Thyroid gland (tissue), 4 donors: ENCODE data around the gene JUNB. TPM values are rescaled to one million over a fixed set of nuclear protein-coding genes. Genes with fewer than 3 reads are reported as not detected.
A peak's percentile ranks its signal among the peaks of the same experiment; 100 is the strongest.

Experiments
- DNase-seq, 2 donors: peaks; one replicate each; pipeline ENCODE4 v3.0.0-alpha.2; 2019
- H3K27ac ChIP-seq, 3 donors: fragments of 200-600 bp; sonication (generic); 1 replicate in 2 of 3; 2 replicates in 1 of 3; pipeline ENCODE4 v1.5.1; 2016 to 2019; ENCODE audit warnings: mild to moderate bottlenecking in 1 of 3, moderate library complexity in 1 of 3
- H3K27me3 ChIP-seq: fragments of 200-600 bp; sonication (generic); one replicate; pipeline ENCODE4 v1.5.1; 2019
- H3K36me3 ChIP-seq, 2 donors: fragments of 200-600 bp; sonication (generic); one replicate each; pipeline ENCODE4 v1.5.1; 2016 to 2019
- H3K4me1 ChIP-seq, 2 donors: fragments of 200-600 bp; sonication (generic); one replicate each; pipeline ENCODE4 v1.5.1; 2017 to 2019
- H3K4me3 ChIP-seq, 3 donors: fragments of 200-600 bp; sonication (generic); replicated peaks in 1 of 3; 1 replicate in 2 of 3; 2 replicates in 1 of 3; pipeline ENCODE4 v1.5.1; 2016; ENCODE audit warnings: mild to moderate bottlenecking in 1 of 3
- H3K9me3 ChIP-seq: fragments of 200-600 bp; sonication (generic); one replicate; pipeline ENCODE4 v1.5.1; 2017
- CTCF ChIP-seq, 6 experiments: fragments of 200-600 bp in 3 of 6; fragments of 450-650 bp in 3 of 6; sonication (generic) in 3 of 6; IDR thresholded peaks; one replicate each; pipeline ENCODE4 v1.5.1; 2016 to 2019; ENCODE audit warnings: antibody characterized with exemption in 6 of 6, mild to moderate bottlenecking in 2 of 6, inconsistent platforms in 1 of 6, moderate library complexity in 1 of 6
- POLR2A ChIP-seq, 2 donors: fragments of 450-650 bp; IDR thresholded peaks; one replicate each; pipeline ENCODE4 v1.6.1; 2017; ENCODE audit warnings: antibody characterized with exemption in 2 of 2, mild to moderate bottlenecking in 2 of 2, moderate library complexity in 1 of 2
- WGBS, 2 donors: methylation state at CpG; one replicate each; pipeline ENCODE4 v1.1.5; 2017; 5-methylcytosine and 5-hydroxymethylcytosine counted together
- intact Hi-C: fragments of 100-400 bp; cut with DNase I; formaldehyde crosslinking; loops from one replicate; pipeline ENCODE4 v1.15.1; 2023
- total RNA-seq, 4 donors: library from RNA; depleted of rRNA; stranded (reverse); fragments of >200 nt; gene quantifications; one replicate each; pipeline ENCODE4 v1.2.3, GENCODE V29; 2016

The JUNB gene
- 100 to 1,000 TPM; 111 to 393 (median 220) TPM for total RNA-seq

GRCh38 chr19:12791345-12792050 is at the start of gene JUNB:
Gene JUNB, plus strand, starts transcription at chr19:12791486. Its CDS starts 286 bp downstream, at chr19:12791772.
- Histone ChIP-seq H3K27me3 (no peaks in the 10 kb centered on the region), H3K36me3 (peaks cover 0 to 16% of the 10 kb centered on the region in 2 donors), H3K9me3 (no peaks in the 10 kb centered on the region), H3K4me1 (peaks cover 41 to 50% of the 10 kb centered on the region in 2 donors), H3K27ac (peak within 1 kb of the TSS; percentile 96 to 99 (median 96)), H3K4me3 (peak within 1 kb of the TSS; percentile 81 to 100 (median 90))
- DNase-seq = peak; percentile 97
- intact Hi-C loops = no loop called here
- no peak for TF ChIP-seq CTCF (IDR thresholded peaks at IDR 0.05)
- TF ChIP-seq POLR2A (IDR thresholded peaks at IDR 0.05) = peak; percentile 100
- WGBS, 2 donors = 0 to 3% methylated on average over 14 to 29 of the region's 73 CpGs

GRCh38 chr19:12745166-12745897 is 46.0 kb upstream of the JUNB start:
- H3K4me3 ChIP-seq = no peak overlapping the region
- intact Hi-C loops = no loop called here
- no peak for TF ChIP-seq POLR2A (IDR thresholded peaks at IDR 0.05)
- H3K4me1 ChIP-seq = no peaks in the 10 kb centered on the region
- peaks cover 29 to 37% of the 10 kb centered on the region in 2 donors for H3K36me3 ChIP-seq
- DNase-seq = no peak
- no peaks in the 10 kb centered on the region for H3K9me3 ChIP-seq
- H3K27me3 ChIP-seq = no peaks in the 10 kb centered on the region
- 79 to 82% methylated on average over 11 to 17 of the region's 22 CpGs for WGBS, 2 donors
- H3K27ac ChIP-seq = no peak overlapping the region

- DNase-seq = no peak
- Histone ChIP-seq H3K9me3 (no peaks in the 10 kb centered on the region), H3K27ac (no peak overlapping the region), H3K36me3 (peaks cover 29% of the 10 kb centered on the region in 2 donors), H3K4me3 (no peak overlapping the region), H3K27me3 (no peaks in the 10 kb centered on the region), H3K4me1 (no peaks in the 10 kb centered on the region)
- no peak for TF ChIP-seq POLR2A (IDR thresholded peaks at IDR 0.05)
- TF ChIP-seq CTCF (IDR thresholded peaks at IDR 0.05) = no peak
- 63 to 69% methylated on average over 3 to 4 of the region's 6 CpGs for WGBS, 2 donors
- intact Hi-C loops = no loop called here
These were observed 42.8 kb upstream of the JUNB start for GRCh38 chr19:12748489-12748888.

- no peak for DNase-seq
- Histone ChIP-seq H3K4me3 (no peak overlapping the region), H3K27ac (no peak overlapping the region), H3K9me3 (no peaks in the 10 kb centered on the region), H3K27me3 (no peaks in the 10 kb centered on the region), H3K4me1 (no peaks in the 10 kb centered on the region), H3K36me3 (peaks cover 27% of the 10 kb centered on the region in 2 donors)
- intact Hi-C loops = no loop called here
- 51 to 52% methylated on average over 13 to 19 of the region's 24 CpGs for WGBS, 2 donors
- TF ChIP-seq CTCF (IDR thresholded peaks at IDR 0.05) = no peak
- no peak for TF ChIP-seq POLR2A (IDR thresholded peaks at IDR 0.05)
These were observed 41.3 kb upstream of the JUNB start for GRCh38 chr19:12749938-12750521.

- DNase-seq = no peak
- no peak overlapping the region for H3K27ac ChIP-seq
- peaks cover 19% of the 10 kb centered on the region in 2 donors for H3K36me3 ChIP-seq
- TF ChIP-seq CTCF (IDR thresholded peaks at IDR 0.05) = no peak
- no peak for TF ChIP-seq POLR2A (IDR thresholded peaks at IDR 0.05)
- intact Hi-C loops = no loop called here
- no peaks in the 10 kb centered on the region for H3K4me1 ChIP-seq
- H3K4me3 ChIP-seq = no peak overlapping the region
- H3K27me3 ChIP-seq = no peaks in the 10 kb centered on the region
- H3K9me3 ChIP-seq = no peaks in the 10 kb centered on the region
- 65 to 71% methylated on average over 9 of the region's 9 CpGs for WGBS, 2 donors
These were observed 40.4 kb upstream of the JUNB start for GRCh38 chr19:12750851-12751250.
